HepG2 (cell line): ENCODE results near the gene JAGN1. TPM values are rescaled to one million over a fixed set of nuclear protein-coding genes. Genes with fewer than 3 reads are reported as not detected.

Experiments
- MAF1 ChIP-seq: sonication (generic); formaldehyde crosslinking; IDR thresholded peaks from 2 replicates; pipeline ENCODE4 v1.5.0; 2020; ENCODE audit warnings: missing genetic modification reagents, borderline replicate concordance
- MED13 ChIP-seq: sonication (generic); formaldehyde crosslinking; IDR thresholded peaks from 2 replicates; pipeline ENCODE4 v1.5.0; 2020; ENCODE audit warnings: missing genetic modification reagents
- PHF20 ChIP-seq: sonication (generic); formaldehyde crosslinking; IDR thresholded peaks from 2 replicates; pipeline ENCODE4 v1.5.0; 2020; ENCODE audit warnings: mild to moderate bottlenecking, missing genetic modification reagents
- PHF21A ChIP-seq: sonication (generic); formaldehyde crosslinking; IDR thresholded peaks from 2 replicates; pipeline ENCODE4 v1.5.0; 2020; ENCODE audit warnings: mild to moderate bottlenecking, missing genetic modification reagents
- RBAK ChIP-seq: sonication (generic); formaldehyde crosslinking; IDR thresholded peaks from 2 replicates; pipeline ENCODE4 v1.5.1; 2020; ENCODE audit warnings: mild to moderate bottlenecking, missing genetic modification reagents
- REXO4 ChIP-seq: sonication (generic); formaldehyde crosslinking; IDR thresholded peaks from 2 replicates; pipeline ENCODE4 v1.8.0; 2022; ENCODE audit warnings: missing genetic modification reagents, mild to moderate bottlenecking, borderline replicate concordance
- SMAD9 ChIP-seq: sonication (generic); formaldehyde crosslinking; IDR thresholded peaks from 2 replicates; pipeline ENCODE4 v1.5.1; 2020; ENCODE audit warnings: mild to moderate bottlenecking, missing genetic modification reagents
- TRIM22 ChIP-seq: fragments of 450-650 bp; IDR thresholded peaks from 2 replicates; pipeline ENCODE4 v1.6.1; 2017
- ZFP36L2 ChIP-seq: sonication (generic); formaldehyde crosslinking; IDR thresholded peaks from 2 replicates; pipeline ENCODE4 v1.4.0; 2020; ENCODE audit warnings: missing genetic modification reagents
- ZKSCAN8 ChIP-seq: IDR thresholded peaks from 2 replicates; pipeline ENCODE4 v1.6.1; 2016; ENCODE audit warnings: borderline replicate concordance, missing genetic modification reagents, missing compliant biosample characterization
- ZMYM2 ChIP-seq: sonication (generic); formaldehyde crosslinking; IDR thresholded peaks from 2 replicates; pipeline ENCODE4 v1.8.0; 2022; ENCODE audit warnings: mild to moderate bottlenecking, missing genetic modification reagents
- ZNF281 ChIP-seq: sonication (generic); formaldehyde crosslinking; IDR thresholded peaks from 2 replicates; pipeline ENCODE4 v1.4.0; 2020; ENCODE audit warnings: missing genetic modification reagents, borderline replicate concordance
- ZNF383 ChIP-seq: sonication (generic); formaldehyde crosslinking; IDR thresholded peaks from 2 replicates; pipeline ENCODE4 v1.4.0; 2020; ENCODE audit warnings: missing genetic modification reagents, mild to moderate bottlenecking, borderline replicate concordance
- ZNF574 ChIP-seq: sonication (generic); formaldehyde crosslinking; IDR thresholded peaks from 2 replicates; pipeline ENCODE4 v1.4.0; 2020; ENCODE audit warnings: missing genetic modification reagents
- polyA plus RNA-seq, 8 experiments: library from polyadenylated mRNA; depleted of rRNA in 3 of 8; stranded (reverse) in 7 of 8; unstranded in 1 of 8; fragments of >200 nt; fragmentation: Illumina TruSeq in 4 of 8; extraction: Trizol in 4 of 8; gene quantifications; 2 replicates each; pipeline versions ENCODE4 v1.2.1 to v1.2.3, GENCODE V29; 2011 to 2016; ENCODE audit warnings: low read depth in 4 of 8, missing spikeins in 1 of 8, mixed read lengths in 1 of 8; ENCODE audit not compliant: insufficient read depth in 1 of 8
- total RNA-seq, 5 experiments: library from RNA; depleted of rRNA; stranded (reverse); fragments of >200 nt; fragmentation: Illumina TruSeq; extraction: Trizol; gene quantifications; 2 replicates each; pipeline ENCODE4 v1.2.3, GENCODE V29; 2016; ENCODE audit warnings: low read depth in 1 of 5

Gene JAGN1
- total and polyA plus RNA-seq, 2 of the 13 experiments (the other 11 are each of a cell fraction or from before 2014, with no cell fraction given) = 49.9 to 50.9 TPM

GRCh38 chr3:9933561-9934234 lies 43.3 kb downstream of the JAGN1 start, which contains the start of gene CRELD1 (continued):
- TF ChIP-seq ZNF574 = peak; percentile 83
- TF ChIP-seq ZNF383 = 0 out of 2 replicates have a peak, but pooled peaks have one; percentile 1
- no peak for TF ChIP-seq REXO4 (CRISPR knock-in tag)
- TF ChIP-seq ZFP36L2 (CRISPR knock-in tag) = no peak
- TF ChIP-seq ZKSCAN8 = peak; percentile 17; the same call in 1 of the 2 replicates
- TF ChIP-seq PHF21A (CRISPR knock-in tag) = peak; percentile 91
- TF ChIP-seq SMAD9 (CRISPR knock-in tag) = no peak
- peak; percentile 46; the same call in 1 of the 2 replicates for TF ChIP-seq PHF20 (CRISPR knock-in tag)
- TF ChIP-seq ZNF281 = peak; percentile 95
- TF ChIP-seq ZMYM2 (CRISPR knock-in tag) = peak; percentile 75; the same call in 1 of the 2 replicates
- 0 out of 2 replicates have a peak, but pooled peaks have one; percentile 62 for TF ChIP-seq MAF1
- TF ChIP-seq MED13 (CRISPR knock-in tag) = peak; percentile 47; the same call in 1 of the 2 replicates
- TF ChIP-seq TRIM22 = no peak
- peak; percentile 71; the same call in 1 of the 2 replicates for TF ChIP-seq RBAK (CRISPR knock-in tag)
